Hematopoietic multipotent progenitor cell treated with erythropoietin and hydrocortisone succinate and interleukin-3 and kit ligand, for 8 days (in vitro differentiated cells): ENCODE measurements around the gene CCPG1.
"Not testable (repeated sequence)": the region's sequence is repeated elsewhere in the genome, so short reads cannot be mapped to it uniquely, and the experiment has no call there.

Experiments used
- DNase-seq: peaks from one replicate; pipeline ENCODE4 v3.0.0-alpha.2; 2015

The CCPG1 gene, protein sequence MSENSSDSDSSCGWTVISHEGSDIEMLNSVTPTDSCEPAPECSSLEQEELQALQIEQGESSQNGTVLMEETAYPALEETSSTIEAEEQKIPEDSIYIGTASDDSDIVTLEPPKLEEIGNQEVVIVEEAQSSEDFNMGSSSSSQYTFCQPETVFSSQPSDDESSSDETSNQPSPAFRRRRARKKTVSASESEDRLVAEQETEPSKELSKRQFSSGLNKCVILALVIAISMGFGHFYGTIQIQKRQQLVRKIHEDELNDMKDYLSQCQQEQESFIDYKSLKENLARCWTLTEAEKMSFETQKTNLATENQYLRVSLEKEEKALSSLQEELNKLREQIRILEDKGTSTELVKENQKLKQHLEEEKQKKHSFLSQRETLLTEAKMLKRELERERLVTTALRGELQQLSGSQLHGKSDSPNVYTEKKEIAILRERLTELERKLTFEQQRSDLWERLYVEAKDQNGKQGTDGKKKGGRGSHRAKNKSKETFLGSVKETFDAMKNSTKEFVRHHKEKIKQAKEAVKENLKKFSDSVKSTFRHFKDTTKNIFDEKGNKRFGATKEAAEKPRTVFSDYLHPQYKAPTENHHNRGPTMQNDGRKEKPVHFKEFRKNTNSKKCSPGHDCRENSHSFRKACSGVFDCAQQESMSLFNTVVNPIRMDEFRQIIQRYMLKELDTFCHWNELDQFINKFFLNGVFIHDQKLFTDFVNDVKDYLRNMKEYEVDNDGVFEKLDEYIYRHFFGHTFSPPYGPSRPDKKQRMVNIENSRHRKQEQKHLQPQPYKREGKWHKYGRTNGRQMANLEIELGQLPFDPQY

DNA sequence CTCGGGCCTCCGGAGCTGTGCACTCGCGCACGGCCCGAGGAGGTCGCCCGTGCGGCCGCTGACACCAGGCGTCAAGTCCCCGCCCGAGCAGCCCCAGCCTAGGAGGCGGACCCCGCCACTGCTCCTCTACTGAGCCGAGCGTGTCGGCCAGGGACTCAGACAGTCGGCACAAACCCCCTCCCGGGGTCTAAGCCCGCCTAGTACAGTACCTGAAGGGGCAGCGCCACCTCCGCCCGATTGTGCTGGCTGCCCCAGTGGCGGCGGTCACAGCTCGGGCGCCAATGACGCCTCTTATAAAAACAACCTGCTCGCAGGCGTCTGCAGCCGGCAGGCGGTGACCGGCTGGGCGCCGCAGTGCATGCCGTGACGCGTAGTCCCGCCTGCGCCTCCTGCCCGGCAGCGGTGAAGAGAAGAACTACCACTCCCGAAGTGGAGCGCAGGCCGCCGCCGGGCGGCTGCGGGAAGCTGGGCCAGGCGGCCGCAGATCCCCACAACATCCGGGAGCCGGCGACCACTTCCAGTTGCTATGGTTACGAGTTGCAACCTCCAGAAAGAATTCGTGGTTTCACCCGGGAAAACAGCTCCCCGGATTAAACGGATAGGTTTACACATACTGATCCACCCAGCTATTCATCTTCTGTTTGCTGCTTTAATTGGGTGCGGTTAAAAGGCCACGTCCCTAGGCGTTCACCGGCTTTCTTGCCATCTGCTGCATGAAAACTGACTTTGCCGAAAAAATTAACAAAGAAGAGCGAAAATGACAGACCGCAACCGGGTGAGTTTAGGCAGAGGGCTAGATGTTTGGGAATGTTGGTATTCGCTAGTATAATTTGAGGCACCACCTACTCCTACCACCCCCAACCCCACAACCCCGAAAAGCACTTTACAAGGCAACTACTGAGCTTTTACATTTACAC is at the start of gene CCPG1, which contains the start of gene PIERCE2:
TSS of gene CCPG1 (minus strand) at position 348 of the 917 bp plus-strand sequence. CDS start 18,935 bp downstream, outside the sequence.
TSS of gene PIERCE2 (plus strand) at position 484 of the 917 bp plus-strand sequence. CDS start at position 758, 274 bp downstream.
- peak; percentile 92 for DNase-seq

DNA sequence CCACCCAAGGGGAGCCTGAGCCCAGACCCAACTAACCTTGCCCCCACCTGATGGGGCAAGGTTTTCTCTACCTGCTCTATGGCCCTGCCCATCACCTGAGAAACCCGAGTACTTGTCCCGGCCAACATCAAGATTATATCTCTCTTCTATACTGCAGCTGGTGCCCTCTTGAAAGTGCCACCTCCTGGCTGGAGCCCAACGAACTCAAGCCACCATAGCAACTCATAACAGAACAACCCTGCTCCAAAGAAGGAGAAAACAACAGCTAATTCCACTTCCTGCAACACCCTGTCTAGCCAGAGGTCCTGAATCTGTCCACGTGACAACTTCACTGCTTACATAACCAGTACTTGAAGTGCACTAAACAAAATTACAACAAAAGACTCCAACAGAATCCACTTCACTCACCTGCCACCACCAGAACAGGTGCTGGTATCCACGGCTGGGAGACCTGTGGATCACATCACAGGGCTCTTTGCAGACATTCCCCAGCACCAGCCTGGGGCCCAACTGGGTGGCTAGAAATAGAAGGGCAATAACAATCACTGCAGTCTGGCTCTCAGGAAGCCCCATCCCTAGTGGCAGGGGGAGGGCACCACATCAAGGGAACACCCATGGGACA is 49.4 kb upstream of the CCPG1 start:
- no peak for DNase-seq

DNA sequence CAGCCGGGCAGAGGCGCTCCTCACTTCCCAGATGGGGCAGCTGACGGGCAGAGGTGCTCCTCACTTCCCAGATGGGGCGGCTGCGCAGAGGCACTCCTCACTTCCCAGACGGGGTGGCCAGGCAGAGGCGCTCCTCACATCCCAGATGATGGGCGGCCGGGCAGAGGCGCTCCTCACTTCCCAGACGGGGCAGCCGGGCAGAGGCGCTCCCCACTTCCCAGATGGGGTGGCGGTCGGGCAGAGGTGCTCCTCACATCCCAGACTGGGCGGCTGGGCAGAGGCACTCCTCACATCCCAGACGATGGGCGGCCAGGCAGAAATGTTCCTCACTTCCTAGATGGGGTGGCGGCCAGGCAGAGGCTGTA is 38.9 kb upstream of the CCPG1 start:
- DNase-seq: not testable (repeated sequence)

DNA sequence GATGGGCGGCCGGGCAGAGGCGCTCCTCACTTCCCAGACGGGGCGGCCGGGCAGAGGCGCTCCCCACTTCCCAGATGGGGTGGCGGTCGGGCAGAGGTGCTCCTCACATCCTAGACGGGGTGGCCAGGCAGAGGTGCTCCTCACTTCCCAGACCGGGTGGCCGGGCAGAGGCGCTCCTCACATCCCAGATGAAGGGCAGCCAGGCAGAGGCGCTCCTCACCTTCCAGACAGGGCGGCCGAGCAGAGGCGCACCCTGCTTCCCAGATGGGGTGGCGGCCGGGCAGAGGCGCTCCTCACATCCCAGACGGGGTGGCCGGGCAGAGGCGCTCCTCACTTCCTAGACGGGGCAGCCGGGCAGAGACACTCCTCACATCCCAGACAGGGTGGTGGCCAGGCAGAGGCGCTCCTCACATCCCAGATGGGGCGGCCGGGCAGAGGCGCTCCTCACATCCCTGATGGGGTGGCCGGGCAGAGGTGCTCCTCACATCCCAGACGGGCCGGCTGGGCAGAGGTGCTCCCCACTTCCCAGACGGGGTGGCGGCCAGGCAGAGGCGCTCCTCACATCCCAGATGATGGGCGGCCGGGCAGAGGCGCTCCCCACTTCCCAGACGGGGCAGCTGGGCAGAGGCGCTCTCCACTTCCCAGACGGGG is 38.3 kb upstream of the CCPG1 start:
- not testable (repeated sequence) for DNase-seq

DNA sequence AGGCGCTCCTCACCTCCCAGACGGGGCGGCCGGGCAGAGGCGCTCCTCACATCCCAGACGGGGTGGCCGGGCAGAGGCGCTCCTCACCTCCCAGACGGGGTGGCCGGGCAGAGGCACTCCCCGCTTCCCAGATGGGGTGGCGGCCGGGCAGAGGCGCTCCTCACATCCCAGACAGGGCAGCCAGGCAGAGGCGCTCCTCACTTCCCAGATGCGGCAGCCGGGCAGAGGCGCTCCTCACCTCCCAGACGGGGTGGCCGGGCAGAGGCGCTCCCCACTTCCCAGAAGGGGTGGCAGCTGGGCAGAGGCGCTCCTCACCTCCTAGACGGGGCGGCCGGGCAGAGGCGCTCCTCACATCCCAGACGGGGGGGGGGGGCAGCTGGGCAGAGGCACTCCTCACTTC is 37.8 kb upstream of the CCPG1 start:
- not testable (repeated sequence) for DNase-seq

- DNase-seq: not testable (repeated sequence)
Observed at GRCh38 chr15:55443141-55443540, 35.0 kb upstream of the CCPG1 start.

- peak; percentile 69 for DNase-seq
Observed at GRCh38 chr15:55434989-55435825, 27.0 kb upstream of the CCPG1 start.

- peak; percentile 40 for DNase-seq
Observed at GRCh38 chr15:55422089-55422488, 13.9 kb upstream of the CCPG1 start.

- no peak for DNase-seq
Observed at GRCh38 chr15:55420171-55420866, 12.2 kb upstream of the CCPG1 start.

DNA sequence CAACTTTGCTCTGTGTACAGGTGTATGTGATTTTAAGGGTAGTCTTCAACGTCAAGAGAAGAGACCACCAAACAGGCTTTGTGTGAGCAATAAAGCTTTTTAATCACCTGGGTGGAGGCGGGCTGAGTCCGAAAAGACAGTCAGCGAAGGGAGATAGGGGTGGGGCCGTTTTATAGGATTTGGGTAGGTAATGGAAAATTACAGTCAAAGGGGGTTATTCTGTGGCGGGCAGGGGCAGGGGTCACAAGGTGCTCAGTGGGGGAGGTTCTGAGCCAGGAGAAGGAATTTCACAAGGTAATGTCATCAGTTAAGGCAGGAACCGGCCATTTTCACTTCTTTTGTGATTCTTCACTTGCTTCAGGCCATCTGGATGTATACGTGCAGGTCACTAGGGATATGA is 9.5 kb upstream of the CCPG1 start:
- not testable (repeated sequence) for DNase-seq

- DNase-seq: not testable (repeated sequence)
Observed at GRCh38 chr15:55408976-55409375, 817 bp upstream of the CCPG1 start.

GRCh38 chr15:55407498-55408011 is 604 bp downstream of the CCPG1 start:
- peak; percentile 70 for DNase-seq

GRCh38 chr15:55403531-55403930 is 4.6 kb downstream of the CCPG1 start:
- DNase-seq: peak; percentile 77

DNA sequence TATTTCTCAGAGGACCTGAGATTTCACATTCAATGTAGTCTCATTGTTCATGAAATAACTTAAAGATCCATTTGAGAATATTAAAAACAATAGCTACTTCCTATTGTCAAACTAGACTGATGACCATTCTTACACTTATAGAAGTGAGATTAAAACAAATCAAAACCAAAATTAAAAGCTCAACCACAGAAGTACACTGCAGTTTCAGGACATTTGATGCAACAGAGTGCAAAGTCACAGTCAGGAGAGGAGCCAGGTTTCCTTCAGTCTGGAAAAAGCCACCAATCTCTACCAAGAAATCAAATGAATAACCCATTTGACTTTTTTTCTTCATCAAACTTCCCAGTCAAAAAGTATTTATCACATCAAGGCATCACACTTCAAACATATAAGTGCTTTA is 5.5 kb downstream of the CCPG1 start:
- DNase-seq: no peak

DNA sequence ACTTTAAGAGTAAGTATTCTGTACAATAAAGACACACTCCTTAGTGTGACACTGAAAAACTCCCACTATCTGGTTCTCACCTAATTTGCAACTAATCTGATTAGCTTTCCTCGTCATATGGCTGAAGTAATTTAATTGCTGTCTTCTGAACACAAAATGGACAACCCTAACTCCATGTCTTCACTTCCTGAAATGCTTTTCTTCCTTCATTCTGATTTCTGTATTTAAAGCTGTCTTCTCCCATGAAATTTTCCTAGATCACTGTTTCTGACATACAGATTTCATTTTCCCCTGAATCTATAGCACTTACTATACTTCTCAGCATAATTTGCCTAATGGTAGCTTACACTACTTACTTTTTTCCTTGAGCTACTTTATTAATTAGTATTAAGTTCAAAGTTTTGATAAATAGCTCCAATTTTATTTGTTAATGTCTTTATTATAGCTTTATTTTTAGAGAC is 6.3 kb downstream of the CCPG1 start:
- DNase-seq: no peak

GRCh38 chr15:55400050-55400449 is 8.1 kb downstream of the CCPG1 start:
- DNase-seq: not testable (repeated sequence)

- no peak for DNase-seq
Observed at GRCh38 chr15:55398243-55398642, 9.9 kb downstream of the CCPG1 start.

DNA sequence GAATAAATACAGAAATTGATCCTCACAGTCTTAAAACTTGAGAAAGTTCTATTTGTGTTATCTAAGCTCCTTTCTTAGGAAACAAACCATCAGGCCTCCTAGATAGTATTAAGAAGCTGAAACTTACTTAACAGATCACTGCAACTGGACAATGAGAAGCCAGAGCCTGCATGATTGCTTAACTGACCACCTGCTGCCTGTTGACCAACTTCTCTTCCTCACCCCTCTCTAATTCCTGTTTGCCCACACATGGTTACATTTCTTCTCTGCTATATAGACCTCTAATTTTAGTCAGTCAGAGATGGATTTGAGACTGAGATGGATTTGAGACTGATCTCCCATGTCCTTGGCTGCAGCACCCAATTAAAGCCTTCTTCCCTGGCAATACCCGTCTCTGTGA is 13.5 kb downstream of the CCPG1 start:
- no peak for DNase-seq

GRCh38 chr15:55389264-55389607 is 18.9 kb downstream of the CCPG1 start:
- DNase-seq: no peak

- no peak for DNase-seq
Observed at GRCh38 chr15:55387027-55387426, 21.1 kb downstream of the CCPG1 start.
